Prostate gland (tissue), 2 donors: ENCODE data around the gene DNAJC1. TPM values are rescaled to one million over a fixed set of nuclear protein-coding genes. Genes with fewer than 3 reads are reported as not detected.
"Not testable (repeated sequence)": the region's sequence is repeated elsewhere in the genome, so short reads cannot be mapped to it uniquely, and the experiment has no call there.

Experiments used
- DNase-seq: peaks from one replicate; pipeline ENCODE4 v3.0.0-alpha.2; 2019; ENCODE audit warnings: low spot score
- H3K27ac ChIP-seq, 2 donors: fragments of 200-600 bp; sonication (generic); 2 replicates each; pipeline ENCODE4 v1.5.1; 2017 to 2019
- H3K27me3 ChIP-seq: fragments of 200-600 bp; sonication (generic); replicated peaks from 2 replicates; pipeline ENCODE4 v1.5.1; 2019; ENCODE audit not compliant: insufficient read depth
- H3K36me3 ChIP-seq, 2 donors: fragments of 200-600 bp; sonication (generic); 1 replicate in 1 of 2; 2 replicates in 1 of 2; pipeline versions ENCODE4 v1.5.1 to v1.8.1; 2017 to 2019
- H3K4me1 ChIP-seq: fragments of 200-600 bp; sonication (generic); replicated peaks from 2 replicates; pipeline ENCODE4 v1.5.1; 2019
- H3K4me3 ChIP-seq, 2 donors: fragments of 200-600 bp; sonication (generic); 2 replicates each; pipeline ENCODE4 v1.5.1; 2017 to 2019
- H3K9me3 ChIP-seq: fragments of 200-600 bp; sonication (generic); 2 replicates; pipeline ENCODE4 v1.5.1; 2017
- CTCF ChIP-seq, 4 experiments: fragments of 200-600 bp in 2 of 4; fragments of 450-650 bp in 2 of 4; sonication (generic) in 2 of 4; IDR thresholded peaks; 1 replicate in 3 of 4; 2 replicates in 1 of 4; pipeline ENCODE4 v1.5.1; 2016 to 2019; ENCODE audit warnings: antibody characterized with exemption in 4 of 4, mild to moderate bottlenecking in 2 of 4, moderate library complexity in 2 of 4
- POLR2A ChIP-seq: fragments of 450-650 bp; IDR thresholded peaks from one replicate; pipeline ENCODE4 v1.6.1; 2016; ENCODE audit warnings: antibody characterized with exemption, mild to moderate bottlenecking
- POLR2AphosphoS5 ChIP-seq: sonication (generic); formaldehyde crosslinking; IDR thresholded peaks from one replicate; pipeline ENCODE4 v1.6.1; 2017; ENCODE audit warnings: antibody characterized with exemption
- WGBS: methylation state at CpG from one replicate; pipeline ENCODE4 v1.1.5; 2018; 5-methylcytosine and 5-hydroxymethylcytosine counted together
- intact Hi-C: fragments of 100-400 bp; cut with DNase I; formaldehyde crosslinking; loops from one replicate; pipeline ENCODE4 v1.14.2; 2022
- total RNA-seq, 2 donors: library from RNA; depleted of rRNA; stranded (reverse); fragments of >200 nt; gene quantifications; one replicate each; pipeline ENCODE4 v1.1.0, GENCODE V29; 2016

DNAJC1 gene
- total RNA-seq, 2 donors from 2014 or later: 62.8 to 89.3 TPM

GRCh38 chr10:21888959-21889358, 114.6 kb downstream of the DNAJC1 start:
- intact Hi-C loops: no loop called here
- Histone ChIP-seq H3K4me3 (no peak overlapping the region), H3K27me3 (no peaks in the 10 kb centered on the region), H3K27ac (no peak overlapping the region), H3K9me3 (no peaks in the 10 kb centered on the region), H3K4me1 (no peaks in the 10 kb centered on the region), H3K36me3 (no peaks in the 10 kb centered on the region)
- TF ChIP-seq CTCF (IDR thresholded peaks at IDR 0.05): no peak
- no peak for TF ChIP-seq POLR2A
- TF ChIP-seq POLR2AphosphoS5: no peak
- WGBS: 79% methylated on average over 5 of the region's 5 CpGs
- no peak for DNase-seq

DNA sequence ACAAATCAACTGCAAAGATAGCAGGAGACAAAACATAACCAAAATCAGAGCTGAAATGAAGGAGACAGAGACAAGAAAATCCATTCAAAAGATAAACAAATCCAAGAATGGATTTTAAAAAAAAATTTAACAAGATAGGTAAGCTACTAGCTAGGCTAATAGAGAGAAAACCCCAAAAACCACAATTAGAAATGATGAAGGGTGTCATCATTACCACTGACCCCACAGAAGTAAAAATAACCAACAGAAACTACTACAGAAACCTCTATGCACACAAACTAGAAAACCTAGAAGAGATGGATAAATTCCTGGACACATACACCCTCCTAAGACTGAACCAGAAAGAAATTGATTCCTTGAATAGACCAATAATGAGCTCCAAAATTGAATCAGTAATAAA, 117.6 kb downstream of the DNAJC1 start:
- DNase-seq: no peak
- intact Hi-C loops: no loop called here
- Histone ChIP-seq H3K36me3 (peaks cover 0 to 5% of the 10 kb centered on the region in 2 donors), H3K27ac (no peak overlapping the region), H3K4me1 (no peaks in the 10 kb centered on the region), H3K4me3 (no peak overlapping the region), H3K9me3 (no peaks in the 10 kb centered on the region), H3K27me3 (no peaks in the 10 kb centered on the region)
- TF ChIP-seq POLR2AphosphoS5 (no peak), POLR2A (no peak), CTCF (IDR thresholded peaks at IDR 0.05) (no peak)

DNA sequence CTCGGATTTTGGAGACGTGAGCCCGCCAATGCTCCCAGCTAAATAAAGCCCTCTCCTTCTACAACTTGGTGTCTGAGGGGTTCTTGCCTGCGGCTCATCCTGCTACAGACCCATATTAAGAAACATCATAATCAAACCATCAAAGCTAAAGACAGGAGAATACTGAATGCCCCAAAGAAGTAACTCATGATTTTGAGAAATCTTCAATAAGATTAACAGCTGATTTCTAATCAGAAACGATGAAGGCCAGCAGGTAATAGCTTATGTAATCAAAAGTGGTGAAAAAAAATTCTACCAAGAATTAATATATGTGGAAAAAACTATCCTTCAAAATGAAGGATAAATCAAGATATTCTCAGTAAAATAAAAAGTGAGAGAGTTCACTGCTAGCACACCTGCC, 130.3 kb downstream of the DNAJC1 start:
- H3K4me1 ChIP-seq: no peaks in the 10 kb centered on the region
- 94% methylated on average over 5 of the region's 5 CpGs for WGBS
- H3K27me3 ChIP-seq: no peaks in the 10 kb centered on the region
- TF ChIP-seq CTCF (IDR thresholded peaks at IDR 0.05) (no peak), POLR2A (no peak), POLR2AphosphoS5 (no peak)
- no peak overlapping the region for H3K27ac ChIP-seq
- intact Hi-C loops: no loop called here
- no peaks in the 10 kb centered on the region for H3K36me3 ChIP-seq
- no peaks in the 10 kb centered on the region for H3K9me3 ChIP-seq
- no peak for DNase-seq
- no peak overlapping the region for H3K4me3 ChIP-seq

GRCh38 chr10:21872771-21873170, 130.8 kb downstream of the DNAJC1 start:
- H3K36me3 ChIP-seq, H3K9me3 ChIP-seq, H3K4me3 ChIP-seq, H3K4me1 ChIP-seq, H3K27ac ChIP-seq, intact Hi-C loops, H3K27me3 ChIP-seq, DNase-seq: not testable (repeated sequence)
- WGBS: 97% methylated on average over 11 of the region's 11 CpGs

DNA sequence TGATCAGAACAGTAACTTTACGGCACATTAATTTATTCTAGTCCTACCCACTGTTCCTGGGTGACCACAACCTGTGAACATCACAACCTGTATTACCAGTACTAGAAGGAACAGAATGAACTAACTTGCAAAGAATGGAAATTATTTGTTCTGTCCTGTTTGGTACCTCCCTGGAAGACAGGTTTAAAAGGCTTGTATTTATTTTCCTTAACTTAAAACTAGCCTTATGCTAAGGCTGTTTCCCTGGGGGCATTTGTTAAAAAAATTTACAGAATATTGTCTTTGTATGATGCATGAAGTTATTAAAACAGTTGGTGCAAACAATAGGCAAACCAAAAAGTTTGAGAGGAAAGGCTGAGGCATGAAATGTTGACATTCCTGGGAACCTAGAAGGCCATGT, 132.7 kb downstream of the DNAJC1 start:
- intact Hi-C loops: no loop called here
- H3K4me3 ChIP-seq: no peak overlapping the region
- H3K27ac ChIP-seq: no peak overlapping the region
- no peaks in the 10 kb centered on the region for H3K9me3 ChIP-seq
- H3K36me3 ChIP-seq: no peaks in the 10 kb centered on the region
- 75% methylated on average over 1 of the region's 1 CpG for WGBS
- DNase-seq: no peak
- no peaks in the 10 kb centered on the region for H3K4me1 ChIP-seq
- TF ChIP-seq CTCF (IDR thresholded peaks at IDR 0.05) (no peak), POLR2AphosphoS5 (no peak), POLR2A (no peak)
- no peaks in the 10 kb centered on the region for H3K27me3 ChIP-seq

GRCh38 chr10:21869087-21869486, 134.4 kb downstream of the DNAJC1 start:
- intact Hi-C loops: not testable (repeated sequence)
- WGBS: 86% methylated on average over 2 of the region's 2 CpGs

More at GRCh38 chr10:21869087-21869486, 134.4 kb downstream of the DNAJC1 start:
- not testable (repeated sequence) for H3K4me3 ChIP-seq, DNase-seq, H3K9me3 ChIP-seq, H3K27me3 ChIP-seq, H3K36me3 ChIP-seq, H3K4me1 ChIP-seq, H3K27ac ChIP-seq
